Stimulated activated CD8-positive, alpha-beta memory T cell treated with anti-CD3 and anti-CD28 coated beads, Interleukin-4, amount 100 ng/mL, for 1 hour (primary cell): Measurements from ENCODE around the gene STX18.
"Not testable (repeated sequence)": the region's sequence is repeated elsewhere in the genome, so short reads cannot be mapped to it uniquely, and the experiment has no call there.

Experiments used
- DNase-seq, 2 donors: peaks; one replicate each; pipeline ENCODE4 v3.0.0-alpha.2; 2020; ENCODE audit warnings: low read depth in 2 of 2, low spot score in 1 of 2

The STX18 gene

GRCh38 chr4:4510641-4511040 lies 31.2 kb downstream of the STX18 start:
- not testable (repeated sequence) for DNase-seq

- no peak for DNase-seq
Measured at GRCh38 chr4:4509521-4509920, 32.3 kb downstream of the STX18 start.

- DNase-seq = no peak
Measured at GRCh38 chr4:4507923-4508322, 33.9 kb downstream of the STX18 start.

- DNase-seq = no peak
Measured at GRCh38 chr4:4507403-4507802, 34.4 kb downstream of the STX18 start.

GRCh38 chr4:4506961-4507360 lies 34.9 kb downstream of the STX18 start:
- no peak for DNase-seq

GRCh38 chr4:4505211-4505610 lies 36.6 kb downstream of the STX18 start:
- DNase-seq = not testable (repeated sequence)

- DNase-seq = no peak
Measured at GRCh38 chr4:4504783-4505182, 37.1 kb downstream of the STX18 start.

GRCh38 chr4:4502694-4503311 lies 39.0 kb downstream of the STX18 start:
- no peak for DNase-seq

GRCh38 chr4:4501679-4502078 lies 40.2 kb downstream of the STX18 start:
- no peak for DNase-seq

GRCh38 chr4:4499438-4500123 lies 42.3 kb downstream of the STX18 start:
- DNase-seq = no peak

- DNase-seq = no peak
Measured at GRCh38 chr4:4496592-4497372, 45.1 kb downstream of the STX18 start.

GRCh38 chr4:4494882-4495281 lies 47.0 kb downstream of the STX18 start:
- DNase-seq = no peak

GRCh38 chr4:4492161-4492847 lies 49.5 kb downstream of the STX18 start:
- DNase-seq = no peak

- DNase-seq = no peak
Measured at GRCh38 chr4:4491396-4491893, 50.4 kb downstream of the STX18 start.

- no peak for DNase-seq
Measured at GRCh38 chr4:4490816-4491215, 51.0 kb downstream of the STX18 start.

GRCh38 chr4:4490041-4490440 lies 51.8 kb downstream of the STX18 start:
- no peak for DNase-seq

- DNase-seq = peak; percentile 10 to 45
Measured at GRCh38 chr4:4488405-4489404, 53.1 kb downstream of the STX18 start.

GRCh38 chr4:4486969-4487368 lies 54.9 kb downstream of the STX18 start:
- DNase-seq = no peak

- no peak for DNase-seq
Measured at GRCh38 chr4:4485806-4486205, 56.0 kb downstream of the STX18 start.

- DNase-seq = no peak
Measured at GRCh38 chr4:4481399-4481994, 60.4 kb downstream of the STX18 start.
